HPDE6-E6E7 (cell line): ENCODE measurements around the gene IL36B.
"Not testable (repeated sequence)": the region's sequence is repeated elsewhere in the genome, so short reads cannot be mapped to it uniquely, and the experiment has no call there.

ENCODE experiments used
- DNase-seq: peaks from one replicate; pipeline ENCODE4 v3.0.0; 2011; ENCODE audit warnings: missing footprints; ENCODE audit errors: extremely low spot score

The IL36B gene

GRCh38 chr2:113052396-113052917 is at the start of gene IL36B:
TSS of gene IL36B (minus strand) at chr2:113052867.
- no peak for DNase-seq

GRCh38 chr2:113102133-113102532 is 49.5 kb upstream of the IL36B start:
- DNase-seq: no peak

GRCh38 chr2:113098532-113098931 is 45.9 kb upstream of the IL36B start:
- DNase-seq: no peak

- no peak for DNase-seq
Observed at GRCh38 chr2:113098041-113098440, 45.4 kb upstream of the IL36B start.

- DNase-seq: not testable (repeated sequence)
Observed at GRCh38 chr2:113096842-113097618, 44.4 kb upstream of the IL36B start.

- not testable (repeated sequence) for DNase-seq
Observed at GRCh38 chr2:113096306-113096705, 43.6 kb upstream of the IL36B start.

- no peak for DNase-seq
Observed at GRCh38 chr2:113093613-113093977, 40.9 kb upstream of the IL36B start.

- no peak for DNase-seq
Observed at GRCh38 chr2:113092864-113093612, 40.4 kb upstream of the IL36B start.

- no peak for DNase-seq
Observed at GRCh38 chr2:113091231-113091896, 38.7 kb upstream of the IL36B start.

- DNase-seq: no peak
Observed at GRCh38 chr2:113089916-113090315, 37.2 kb upstream of the IL36B start.

- DNase-seq: no peak
Observed at GRCh38 chr2:113088213-113088992, 35.7 kb upstream of the IL36B start.

- DNase-seq: peak; percentile 87
Observed at GRCh38 chr2:113085542-113085941, 32.9 kb upstream of the IL36B start.

- DNase-seq: no peak
Observed at GRCh38 chr2:113084249-113085000, 31.8 kb upstream of the IL36B start.

GRCh38 chr2:113083296-113083695 is 30.6 kb upstream of the IL36B start:
- DNase-seq: no peak

GRCh38 chr2:113081488-113082210 is 29.0 kb upstream of the IL36B start:
- DNase-seq: no peak

- DNase-seq: no peak
Observed at GRCh38 chr2:113080134-113080533, 27.5 kb upstream of the IL36B start.

GRCh38 chr2:113079131-113079530 is 26.5 kb upstream of the IL36B start:
- no peak for DNase-seq

GRCh38 chr2:113078350-113078839 is 25.7 kb upstream of the IL36B start:
- DNase-seq: peak; percentile 76

- peak; percentile 89 for DNase-seq
Observed at GRCh38 chr2:113077921-113078320, 25.3 kb upstream of the IL36B start.
